Activated CD4-positive, alpha-beta T cell treated with anti-CD3 and anti-CD28 coated beads for 36 hours (primary cell): ENCODE results near the gene IGSF8. TPM values are rescaled to one million over a fixed set of nuclear protein-coding genes. Genes with fewer than 3 reads are reported as not detected.

Experiments
- ATAC-seq: fragments of 200-7000 bp; cut with Tn5 transposase; one replicate; pipeline ENCODE4 v1.10.0; 2021; ENCODE audit warnings: mild to moderate bottlenecking, moderate library complexity
- CTCF ChIA-PET: fragments of 350-600 bp; sonication (Branson Sonifier 250); formaldehyde crosslinking; loops from one replicate; lab custom pipeline; 2021; ENCODE audit warnings: antibody characterized with exemption; lab: Charles Lee
- POLR2A ChIA-PET: fragments of 350-600 bp; sonication (Branson Sonifier 250); formaldehyde crosslinking; loops from one replicate; lab custom pipeline; 2021; ENCODE audit warnings: antibody characterized with exemption, inconsistent platforms; lab: Charles Lee
- DNase-seq: peaks from one replicate; pipeline ENCODE4 v3.0.0-alpha.2; 2020
- H3K27ac Mint-ChIP-seq: one replicate; pipeline ENCODE4 v1.8.0; 2021; ENCODE audit warnings: mixed read lengths
- H3K27me3 Mint-ChIP-seq: one replicate; pipeline ENCODE4 v1.8.0; 2021; ENCODE audit warnings: mixed read lengths
- H3K36me3 Mint-ChIP-seq: one replicate; pipeline ENCODE4 v1.8.0; 2021; ENCODE audit warnings: low read depth, mixed read lengths
- H3K4me1 Mint-ChIP-seq: one replicate; pipeline ENCODE4 v1.8.0; 2021; ENCODE audit warnings: mixed read lengths
- H3K4me3 Mint-ChIP-seq: one replicate; pipeline ENCODE4 v1.8.0; 2021; ENCODE audit warnings: mild to moderate bottlenecking, moderate library complexity, mixed read lengths
- H3K9me3 Mint-ChIP-seq: one replicate; pipeline ENCODE4 v1.8.0; 2021; ENCODE audit warnings: low read depth, mixed read lengths
- intact Hi-C, 2 experiments: fragments of 100-400 bp; cut with DNase I in 1 of 2; cut with micrococcal nuclease in 1 of 2; formaldehyde crosslinking; loops; one replicate each; pipeline versions ENCODE4 v1.14.2 to v1.15.1; 2022 to 2024; cut with DNase I, micrococcal nuclease
- total RNA-seq, 2 experiments: library from RNA; stranded (reverse); gene quantifications; one replicate each; pipeline ENCODE4 v1.2.3, GENCODE V29; 2021

Gene IGSF8
- total RNA-seq, 2 experiments from 2014 or later = 29.2 to 33.8 TPM

- peaks cover 22% of the 10 kb centered on the region for H3K4me1 Mint-ChIP-seq
- peaks cover 26% of the 10 kb centered on the region for H3K27me3 Mint-ChIP-seq
- no peak overlapping the region for H3K27ac Mint-ChIP-seq
- ChIA-PET CTCF (interaction anchor here (0.6 to 26.0 kb wide), 18 partner anchors 11 to 378 kb away, joined by 3 to 636 read pairs (median 4); partner anchors contain the start of genes IGSF8, KCNJ10, PEA15 and PIGM), POLR2A (no interaction called here)
- ATAC-seq (no peak), DNase-seq (no peak)
- intact Hi-C loops = loop anchor here (1.0 to 5.0 kb wide), 8 partner anchors 13 to 291 kb away; partner anchors contain the start of genes IGSF8 (in 2 of the 2) and PIGM (in 2 of the 2)
- no peaks in the 10 kb centered on the region for H3K9me3 Mint-ChIP-seq
- peaks cover 10% of the 10 kb centered on the region for H3K36me3 Mint-ChIP-seq
- no peak overlapping the region for H3K4me3 Mint-ChIP-seq
Observed at GRCh38 chr1:160084771-160085321, 13.6 kb downstream of the IGSF8 start.

DNA sequence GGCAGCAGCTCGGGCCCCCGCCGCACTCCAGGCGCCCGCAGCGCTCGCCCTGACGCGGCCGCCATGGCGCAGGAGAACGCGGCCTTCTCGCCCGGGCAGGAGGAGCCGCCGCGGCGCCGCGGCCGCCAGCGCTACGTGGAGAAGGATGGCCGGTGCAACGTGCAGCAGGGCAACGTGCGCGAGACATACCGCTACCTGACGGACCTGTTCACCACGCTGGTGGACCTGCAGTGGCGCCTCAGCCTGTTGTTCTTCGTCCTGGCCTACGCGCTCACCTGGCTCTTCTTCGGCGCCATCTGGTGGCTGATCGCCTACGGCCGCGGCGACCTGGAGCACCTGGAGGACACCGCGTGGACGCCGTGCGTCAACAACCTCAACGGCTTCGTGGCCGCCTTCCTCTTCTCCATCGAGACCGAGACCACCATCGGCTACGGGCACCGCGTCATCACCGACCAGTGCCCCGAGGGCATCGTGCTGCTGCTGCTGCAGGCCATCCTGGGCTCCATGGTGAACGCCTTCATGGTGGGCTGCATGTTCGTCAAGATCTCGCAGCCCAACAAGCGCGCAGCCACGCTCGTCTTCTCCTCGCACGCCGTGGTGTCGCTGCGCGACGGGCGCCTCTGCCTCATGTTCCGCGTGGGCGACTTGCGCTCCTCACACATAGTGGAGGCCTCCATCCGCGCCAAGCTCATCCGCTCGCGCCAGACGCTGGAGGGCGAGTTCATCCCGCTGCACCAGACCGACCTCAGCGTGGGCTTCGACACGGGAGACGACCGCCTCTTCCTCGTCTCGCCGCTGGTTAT lies 14.2 kb downstream of the IGSF8 start:
- Mint-ChIP-seq H3K4me1 (peaks cover 23% of the 10 kb centered on the region), H3K27me3 (peaks cover 29% of the 10 kb centered on the region), H3K9me3 (no peaks in the 10 kb centered on the region), H3K36me3 (peaks cover 9% of the 10 kb centered on the region), H3K4me3 (peak overlapping the region; percentile 52), H3K27ac (peak overlapping the region; percentile 15)
- peak; percentile 87 for DNase-seq
- CTCF ChIA-PET = interaction anchor here (0.7 to 26.0 kb wide), 13 partner anchors 12 to 272 kb away, joined by 3 to 636 read pairs (median 5); partner anchors contain the start of genes IGSF8, KCNJ10, PEA15 and PIGM
- intact Hi-C loops = loop anchor here (1.0 to 5.0 kb wide), 6 partner anchors 15 to 147 kb away; partner anchors contain the start of genes PIGM (in 2 of the 2) and IGSF8 (in 1 of the 2)
- ATAC-seq = peak; percentile 73
- POLR2A ChIA-PET = no interaction called here

GRCh38 chr1:160082926-160083325 lies 15.5 kb downstream of the IGSF8 start:
- H3K27ac Mint-ChIP-seq = no peak overlapping the region
- intact Hi-C loops = loop anchor here in 1 of 2 experiments (5.0 kb wide), 2 partner anchors 51 to 146 kb away; partner anchors contain the start of gene PIGM
- ChIA-PET POLR2A (no interaction called here), CTCF (interaction anchor here (0.7 to 26.0 kb wide), 5 partner anchors 13 to 314 kb away, joined by 3 to 636 read pairs (median 4); partner anchors contain the start of gene KCNJ10)
- H3K36me3 Mint-ChIP-seq = peaks cover 6% of the 10 kb centered on the region
- H3K4me3 Mint-ChIP-seq = no peak overlapping the region
- H3K4me1 Mint-ChIP-seq = peaks cover 23% of the 10 kb centered on the region
- ATAC-seq (no peak), DNase-seq (no peak)
- H3K27me3 Mint-ChIP-seq = peaks cover 34% of the 10 kb centered on the region
- H3K9me3 Mint-ChIP-seq = no peaks in the 10 kb centered on the region

- peaks cover 6% of the 10 kb centered on the region for H3K36me3 Mint-ChIP-seq
- H3K27me3 Mint-ChIP-seq = peaks cover 35% of the 10 kb centered on the region
- ChIA-PET POLR2A (no interaction called here), CTCF (interaction anchor here (0.7 to 26.0 kb wide), 4 partner anchors 15 to 170 kb away, joined by 3 to 636 read pairs (median 9); partner anchors contain the start of gene KCNJ10)
- H3K4me1 Mint-ChIP-seq = peaks cover 23% of the 10 kb centered on the region
- ATAC-seq (no peak), DNase-seq (no peak)
- H3K9me3 Mint-ChIP-seq = no peaks in the 10 kb centered on the region
- no peak overlapping the region for H3K4me3 Mint-ChIP-seq
- H3K27ac Mint-ChIP-seq = no peak overlapping the region
- intact Hi-C loops = loop anchor here in 1 of 2 experiments (5.0 kb wide), 2 partner anchors 50 to 145 kb away; partner anchors contain the start of gene PIGM
Observed at GRCh38 chr1:160082487-160082886, 15.9 kb downstream of the IGSF8 start.

- peaks cover 38% of the 10 kb centered on the region for H3K27me3 Mint-ChIP-seq
Observed at GRCh38 chr1:160081261-160081936, 17.0 kb downstream of the IGSF8 start, which contains the start of gene KCNJ9. TSS of gene KCNJ9 (plus strand) at chr1:160081538. CDS start at chr1:160084031, 2,493 bp downstream.

DNA sequence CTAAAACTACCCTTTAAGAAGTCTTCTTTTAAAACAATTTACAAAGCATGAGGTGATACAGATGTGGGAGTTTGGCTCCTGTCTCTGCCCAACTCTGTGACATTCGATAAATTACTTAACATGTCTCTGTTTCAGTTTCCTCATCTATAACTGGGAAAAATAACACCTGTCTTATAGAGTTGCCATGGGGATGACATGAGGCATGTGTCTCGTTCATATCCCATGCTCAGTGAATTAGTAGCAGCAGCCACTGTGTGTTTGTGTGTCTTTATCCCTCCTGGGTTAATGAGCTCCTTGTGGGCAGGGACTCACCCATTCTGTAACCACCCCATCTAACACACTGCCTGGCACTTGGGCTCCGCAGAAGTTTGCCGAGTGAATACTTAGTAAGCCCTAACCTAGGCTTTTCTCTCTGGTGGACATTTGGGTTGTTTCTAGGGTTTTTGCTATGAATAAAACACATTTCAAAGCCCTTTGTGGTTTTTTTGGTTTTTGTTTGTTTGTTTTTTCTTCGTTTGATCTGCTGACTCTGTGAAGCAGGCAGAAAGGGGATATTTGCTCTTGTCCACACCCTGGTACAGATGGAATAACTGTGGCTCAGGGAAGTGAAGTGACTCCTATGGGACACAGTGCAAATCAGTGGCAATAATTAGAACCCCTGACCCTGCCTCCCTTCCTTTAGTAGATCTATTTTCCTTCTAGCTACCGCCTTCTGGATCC lies 17.9 kb downstream of the IGSF8 start:
- Mint-ChIP-seq H3K27me3 (peaks cover 38% of the 10 kb centered on the region), H3K4me1 (peaks cover 23% of the 10 kb centered on the region), H3K27ac (no peak overlapping the region), H3K36me3 (peaks cover 3% of the 10 kb centered on the region), H3K9me3 (no peaks in the 10 kb centered on the region), H3K4me3 (no peak overlapping the region)
- ATAC-seq (peak; percentile 25), DNase-seq (no peak)
- intact Hi-C loops = loop anchor here in 1 of 2 experiments (5.0 kb wide), 2 partner anchors 48 to 143 kb away; partner anchors contain the start of gene PIGM
- ChIA-PET POLR2A (interaction anchor here (0.6 to 1.5 kb wide), 2 partner anchors 9 to 20 kb away, joined by 3 read pairs; no protein-coding TSS in a partner anchor), CTCF (interaction anchor here (0.6 to 26.0 kb wide), 10 partner anchors 20 to 288 kb away, joined by 3 to 636 read pairs (median 4); partner anchors contain the start of genes KCNJ10 and PIGM)

More at GRCh38 chr1:160081261-160081936, 17.0 kb downstream of the IGSF8 start, which contains the start of gene KCNJ9:
- POLR2A ChIA-PET = interaction anchor here (0.6 kb wide), 1 partner anchor 21 kb away, joined by 3 read pairs; no protein-coding TSS in a partner anchor
- CTCF ChIA-PET = interaction anchor here (0.7 to 26.0 kb wide), 9 partner anchors 16 to 287 kb away, joined by 3 to 636 read pairs (median 5); partner anchors contain the start of genes KCNJ10 and PIGM
- H3K4me3 Mint-ChIP-seq = no peak within 1 kb of the TSS
- intact Hi-C loops = loop anchor here in 1 of 2 experiments (5.0 kb wide), 2 partner anchors 49 to 144 kb away; partner anchors contain the start of gene PIGM
- H3K27ac Mint-ChIP-seq = no peak within 1 kb of the TSS
- H3K36me3 Mint-ChIP-seq = peaks cover 3% of the 10 kb centered on the region
- H3K9me3 Mint-ChIP-seq = no peaks in the 10 kb centered on the region
- peaks cover 23% of the 10 kb centered on the region for H3K4me1 Mint-ChIP-seq
- no peak for ATAC-seq
- DNase-seq = peak; percentile 23

GRCh38 chr1:160079448-160079847 lies 19.0 kb downstream of the IGSF8 start:
- ATAC-seq (no peak), DNase-seq (no peak)
- Mint-ChIP-seq H3K4me1 (peaks cover 22% of the 10 kb centered on the region), H3K4me3 (no peak overlapping the region), H3K9me3 (no peaks in the 10 kb centered on the region), H3K36me3 (peaks cover 2% of the 10 kb centered on the region), H3K27me3 (peaks cover 47% of the 10 kb centered on the region), H3K27ac (no peak overlapping the region)
- ChIA-PET CTCF (interaction anchor here (0.6 to 38.5 kb wide), 24 partner anchors 1 to 265 kb away, joined by 3 to 636 read pairs (median 4); partner anchors contain the start of genes IGSF8, KCNJ10, KCNJ9 and PIGM), POLR2A (interaction anchor here (0.5 to 1.5 kb wide), 2 partner anchors 8 to 229 kb away, joined by 3 to 4 read pairs; no protein-coding TSS in a partner anchor)
- intact Hi-C loops = loop anchor here in 1 of 2 experiments (2.0 kb wide), 1 partner anchor 33 kb away; no protein-coding TSS in a partner anchor

GRCh38 chr1:160078512-160079195 lies 19.8 kb downstream of the IGSF8 start:
- ChIA-PET POLR2A (interaction anchor here (1.1 kb wide), 1 partner anchor 19 kb away, joined by 5 read pairs; the partner anchor contains the start of gene IGSF8), CTCF (interaction anchor here (0.6 to 38.5 kb wide), 39 partner anchors 0 to 1635 kb away, joined by 3 to 636 read pairs (median 4); partner anchors contain the start of genes IGSF8, KCNJ10, KCNJ9 and PIGM)
- DNase-seq (peak; percentile 84), ATAC-seq (peak; percentile 93)
- Mint-ChIP-seq H3K27me3 (peaks cover 48% of the 10 kb centered on the region), H3K9me3 (no peaks in the 10 kb centered on the region), H3K27ac (no peak overlapping the region), H3K36me3 (peaks cover 1% of the 10 kb centered on the region), H3K4me1 (peaks cover 18% of the 10 kb centered on the region), H3K4me3 (no peak overlapping the region)
- intact Hi-C loops = loop anchor here (1.0 to 2.0 kb wide), 4 partner anchors 32 to 142 kb away; no protein-coding TSS in a partner anchor

- DNase-seq (no peak), ATAC-seq (no peak)
- ChIA-PET CTCF (interaction anchor here (0.6 to 38.5 kb wide), 16 partner anchors 1 to 936 kb away, joined by 3 to 636 read pairs (median 4); partner anchors contain the start of genes IGSF8, KCNJ10, KCNJ9 and PIGM), POLR2A (no interaction called here)
- no peak overlapping the region for H3K27ac Mint-ChIP-seq
- H3K4me3 Mint-ChIP-seq = no peak overlapping the region
- H3K27me3 Mint-ChIP-seq = peaks cover 46% of the 10 kb centered on the region
- H3K4me1 Mint-ChIP-seq = peaks cover 16% of the 10 kb centered on the region
- intact Hi-C loops = no loop called here
- no peaks in the 10 kb centered on the region for H3K9me3 Mint-ChIP-seq
- H3K36me3 Mint-ChIP-seq = no peaks in the 10 kb centered on the region
Observed at GRCh38 chr1:160077486-160077885, 20.9 kb downstream of the IGSF8 start.
